Smooth muscle cell (in vitro differentiated cells): ENCODE measurements around the gene BICC1. TPM values are rescaled to one million over a fixed set of nuclear protein-coding genes. Genes with fewer than 3 reads are reported as not detected.

ENCODE experiments used
- DNase-seq: peaks from one replicate; lab custom pipeline; 2025; ENCODE audit not compliant: unreplicated experiment; lab: John Stamatoyannopoulos, UW
- H2AFZ ChIP-seq: fragments of 200-600 bp; sonication (generic); 2 replicates; pipeline ENCODE4 v1.6.0; 2016; ENCODE audit warnings: antibody characterized with exemption, low read depth, mild to moderate bottlenecking
- H3F3A ChIP-seq: fragments of 200-600 bp; sonication (generic); 2 replicates; pipeline ENCODE4 v1.6.0; 2017; ENCODE audit warnings: antibody characterized with exemption, low read depth
- H3K27ac ChIP-seq: fragments of 200-600 bp; sonication (generic); 2 replicates; pipeline ENCODE4 v1.5.1; 2016; ENCODE audit warnings: low read depth, mild to moderate bottlenecking
- H3K27me3 ChIP-seq: fragments of 200-600 bp; sonication (generic); 2 replicates; pipeline ENCODE4 v1.6.1; 2016; ENCODE audit warnings: low read depth, mild to moderate bottlenecking
- H3K36me3 ChIP-seq: fragments of 200-600 bp; sonication (generic); 2 replicates; pipeline ENCODE4 v1.5.1; 2016; ENCODE audit warnings: low read depth
- H3K4me1 ChIP-seq: fragments of 200-600 bp; sonication (generic); 2 replicates; pipeline ENCODE4 v1.5.1; 2016; ENCODE audit warnings: low read depth
- H3K4me2 ChIP-seq: fragments of 200-600 bp; sonication (generic); 2 replicates; pipeline ENCODE4 v1.6.0; 2016; ENCODE audit warnings: mild to moderate bottlenecking
- H3K4me3 ChIP-seq: fragments of 200-600 bp; sonication (generic); 2 replicates; pipeline ENCODE4 v1.5.1; 2016; ENCODE audit warnings: mild to moderate bottlenecking
- H3K79me2 ChIP-seq: fragments of 200-600 bp; sonication (generic); 2 replicates; pipeline ENCODE4 v1.6.0; 2016; ENCODE audit warnings: low read depth, mild to moderate bottlenecking
- H3K9ac ChIP-seq: fragments of 200-600 bp; sonication (generic); 2 replicates; pipeline ENCODE4 v1.6.0; 2016; ENCODE audit warnings: low read depth
- H3K9me3 ChIP-seq: fragments of 200-600 bp; sonication (generic); replicated peaks from 2 replicates; pipeline ENCODE4 v1.5.1; 2016; ENCODE audit warnings: low read depth
- H4K20me1 ChIP-seq: fragments of 200-600 bp; sonication (generic); 2 replicates; pipeline ENCODE4 v1.6.0; 2016; ENCODE audit warnings: low read depth
- WGBS: methylation state at CpG from one replicate; pipeline ENCODE4 v1.1.7; 2016; ENCODE audit warnings: low lambda C conversion rate; 5-methylcytosine and 5-hydroxymethylcytosine counted together
- polyA plus RNA-seq: library from polyadenylated mRNA; unstranded; fragments of >200 nt; fragmentation: Nextera tagmentation; extraction: Ambion mirVana; gene quantifications from 2 replicates; pipeline ENCODE4 v1.2.1, GENCODE V29; 2016
- total RNA-seq: library from RNA; depleted of rRNA; stranded (reverse); fragments of >200 nt; gene quantifications from 2 replicates; pipeline ENCODE4 v1.2.3, GENCODE V29; 2014
- TF ChIP-seq, protein P1 (sequence below): fragments of 200-600 bp; sonication (generic); IDR thresholded peaks from 2 replicates; pipeline ENCODE4 v1.5.1; 2017; ENCODE audit warnings: borderline replicate concordance, mild to moderate bottlenecking, antibody characterized with exemption; ENCODE audit not compliant: insufficient read depth, poor library complexity, severe bottlenecking

Gene BICC1
- total and polyA plus RNA-seq, 2 experiments from 2014 or later, result 7.9 to 23.0 TPM

DNA sequence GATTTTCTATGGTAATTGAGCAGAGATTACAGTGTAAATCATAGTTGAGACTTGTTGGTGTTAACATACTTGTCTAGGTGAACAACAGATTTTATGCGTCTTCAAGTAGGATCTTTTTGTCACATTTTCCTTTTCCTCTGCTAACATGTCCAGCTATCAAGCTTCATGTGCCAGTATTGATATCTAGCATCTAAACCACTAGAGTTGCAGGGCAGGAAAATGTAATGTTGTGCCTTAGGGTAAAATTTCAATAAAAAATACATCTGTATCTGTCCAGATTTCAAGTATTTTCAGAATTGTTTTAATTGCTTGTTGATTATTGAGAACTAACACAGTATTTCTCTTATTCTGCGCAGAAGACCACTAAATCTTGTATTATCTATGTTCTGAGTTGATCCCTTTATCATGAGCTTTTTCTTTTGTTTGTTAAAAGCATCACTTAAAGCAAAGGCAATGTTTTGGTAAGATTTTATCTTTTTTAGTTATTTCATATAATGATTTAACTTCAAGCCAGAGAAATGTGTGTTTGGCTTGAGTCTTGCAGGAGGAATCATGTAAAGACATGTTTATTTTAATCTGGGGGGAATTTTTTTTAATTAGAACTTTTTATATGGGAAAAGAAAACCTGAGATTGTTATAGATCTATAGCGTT, 16.5 kb downstream of the BICC1 start:
- Histone ChIP-seq H3K27me3 (no peaks in the 10 kb centered on the region), H2AFZ (no peak overlapping the region), H3K79me2 (peaks cover 16% of the 10 kb centered on the region), H3K27ac (no peak overlapping the region), H3K9ac (no peak overlapping the region), H4K20me1 (peaks cover 15% of the 10 kb centered on the region), H3K4me2 (no peak overlapping the region), H3K4me1 (no peaks in the 10 kb centered on the region), H3K36me3 (no peaks in the 10 kb centered on the region), H3K4me3 (no peak overlapping the region), H3F3A (no peaks in the 10 kb centered on the region), H3K9me3 (no peaks in the 10 kb centered on the region)
- TF ChIP-seq, protein P1, sequence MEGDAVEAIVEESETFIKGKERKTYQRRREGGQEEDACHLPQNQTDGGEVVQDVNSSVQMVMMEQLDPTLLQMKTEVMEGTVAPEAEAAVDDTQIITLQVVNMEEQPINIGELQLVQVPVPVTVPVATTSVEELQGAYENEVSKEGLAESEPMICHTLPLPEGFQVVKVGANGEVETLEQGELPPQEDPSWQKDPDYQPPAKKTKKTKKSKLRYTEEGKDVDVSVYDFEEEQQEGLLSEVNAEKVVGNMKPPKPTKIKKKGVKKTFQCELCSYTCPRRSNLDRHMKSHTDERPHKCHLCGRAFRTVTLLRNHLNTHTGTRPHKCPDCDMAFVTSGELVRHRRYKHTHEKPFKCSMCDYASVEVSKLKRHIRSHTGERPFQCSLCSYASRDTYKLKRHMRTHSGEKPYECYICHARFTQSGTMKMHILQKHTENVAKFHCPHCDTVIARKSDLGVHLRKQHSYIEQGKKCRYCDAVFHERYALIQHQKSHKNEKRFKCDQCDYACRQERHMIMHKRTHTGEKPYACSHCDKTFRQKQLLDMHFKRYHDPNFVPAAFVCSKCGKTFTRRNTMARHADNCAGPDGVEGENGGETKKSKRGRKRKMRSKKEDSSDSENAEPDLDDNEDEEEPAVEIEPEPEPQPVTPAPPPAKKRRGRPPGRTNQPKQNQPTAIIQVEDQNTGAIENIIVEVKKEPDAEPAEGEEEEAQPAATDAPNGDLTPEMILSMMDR, result no peak
- no peak for DNase-seq
- WGBS, result 59% methylated on average over 3 of the region's 3 CpGs

DNA sequence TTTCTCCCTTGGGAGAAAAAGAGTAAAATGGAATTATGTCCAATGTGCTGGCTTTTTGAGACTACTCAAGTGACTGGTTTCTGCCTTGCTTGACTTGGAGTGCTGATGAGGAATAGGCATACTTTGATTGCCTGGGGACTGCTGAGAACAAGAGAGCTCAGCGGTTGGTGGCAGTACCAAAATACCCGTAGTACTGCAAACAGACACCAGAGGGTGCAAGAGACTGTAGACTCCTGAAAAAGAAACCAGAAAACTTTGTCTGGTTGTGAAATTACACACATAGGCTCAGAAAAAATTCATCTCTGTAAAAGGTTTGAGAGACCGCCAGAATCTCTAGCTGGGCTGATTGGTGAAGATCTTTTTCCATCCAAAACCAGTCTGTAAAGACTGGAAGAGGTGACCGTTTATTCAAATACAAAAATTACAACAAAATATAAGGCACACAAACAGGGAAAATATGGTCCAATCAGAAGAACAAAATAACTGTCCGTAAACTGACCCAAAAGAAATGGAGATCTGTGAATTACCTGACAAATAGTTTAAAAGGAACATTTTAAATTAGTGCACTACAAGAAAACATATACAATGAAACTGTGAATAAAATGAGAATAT, 18.5 kb downstream of the BICC1 start:
- no peak overlapping the region for H3K4me2 ChIP-seq
- no peaks in the 10 kb centered on the region for H3K9me3 ChIP-seq
- no peak overlapping the region for H2AFZ ChIP-seq
- no peak overlapping the region for H3K4me3 ChIP-seq
- peak; percentile 2 for DNase-seq
- H3F3A ChIP-seq, result no peaks in the 10 kb centered on the region
- WGBS, result 36% methylated on average over 5 of the region's 5 CpGs
- H3K36me3 ChIP-seq, result no peaks in the 10 kb centered on the region
- H4K20me1 ChIP-seq, result peaks cover 15% of the 10 kb centered on the region
- no peaks in the 10 kb centered on the region for H3K4me1 ChIP-seq
- no peaks in the 10 kb centered on the region for H3K27me3 ChIP-seq
- peaks cover 11% of the 10 kb centered on the region for H3K79me2 ChIP-seq
- no peak overlapping the region for H3K27ac ChIP-seq
- TF ChIP-seq, protein P1, result peak; percentile 79
- H3K9ac ChIP-seq, result no peak overlapping the region

DNA sequence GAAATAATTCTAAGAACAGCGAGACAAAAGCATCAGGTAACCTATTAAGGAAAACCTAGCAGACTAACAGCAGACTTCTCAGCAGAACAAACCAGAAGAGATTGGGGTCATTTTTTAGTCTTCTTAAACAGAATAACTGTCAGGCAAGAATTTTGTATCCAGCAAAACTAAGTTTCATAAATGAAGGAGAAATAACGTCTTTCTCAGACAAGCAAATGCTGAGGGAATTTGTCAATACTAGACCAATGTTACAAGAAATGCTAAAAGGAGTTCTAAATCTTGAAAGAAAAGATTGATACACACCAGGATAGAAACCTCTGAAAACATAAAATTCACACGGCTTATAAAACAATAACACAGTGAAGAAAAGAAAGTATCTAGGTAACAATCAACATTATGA, 22.6 kb downstream of the BICC1 start:
- Histone ChIP-seq H3K9me3 (no peaks in the 10 kb centered on the region), H3F3A (no peaks in the 10 kb centered on the region), H3K27me3 (no peaks in the 10 kb centered on the region), H3K4me3 (no peak overlapping the region), H3K4me2 (no peak overlapping the region), H3K79me2 (no peaks in the 10 kb centered on the region), H2AFZ (no peak overlapping the region), H4K20me1 (peaks cover 5% of the 10 kb centered on the region), H3K4me1 (no peaks in the 10 kb centered on the region), H3K9ac (no peak overlapping the region), H3K36me3 (no peaks in the 10 kb centered on the region), H3K27ac (no peak overlapping the region)
- TF ChIP-seq, protein P1, result no peak
- WGBS, result 95% methylated on average over 3 of the region's 3 CpGs
- DNase-seq, result no peak

DNA sequence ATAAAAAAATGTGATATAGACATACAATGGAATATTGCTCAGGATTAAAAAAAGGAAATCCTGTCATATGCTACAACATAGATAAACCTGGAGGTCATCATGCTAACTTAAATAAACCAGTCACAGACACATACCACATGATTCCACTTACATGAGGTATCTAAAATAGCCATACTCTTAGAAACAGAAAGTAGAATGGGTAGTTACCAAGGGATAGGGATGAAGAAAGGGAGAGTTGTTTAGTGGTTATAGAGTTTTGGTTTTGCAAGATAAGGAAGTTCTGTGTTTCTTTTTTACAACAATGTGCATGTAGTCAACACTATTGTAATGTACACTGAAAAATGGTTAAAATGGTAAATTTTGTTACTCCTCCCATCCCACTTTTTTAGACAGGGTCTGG, 30.5 kb downstream of the BICC1 start:
- no peak for DNase-seq
- no peak overlapping the region for H3K27ac ChIP-seq
- peaks cover 5% of the 10 kb centered on the region for H3K79me2 ChIP-seq
- H3K27me3 ChIP-seq, result no peaks in the 10 kb centered on the region
- no peak overlapping the region for H2AFZ ChIP-seq
- H4K20me1 ChIP-seq, result peaks cover 33% of the 10 kb centered on the region
- no peaks in the 10 kb centered on the region for H3K36me3 ChIP-seq
- no peaks in the 10 kb centered on the region for H3K9me3 ChIP-seq
- no peaks in the 10 kb centered on the region for H3K4me1 ChIP-seq
- no peaks in the 10 kb centered on the region for H3F3A ChIP-seq
- no peak overlapping the region for H3K4me3 ChIP-seq
- no peak overlapping the region for H3K9ac ChIP-seq
- TF ChIP-seq, protein P1, result no peak
- H3K4me2 ChIP-seq, result no peak overlapping the region
